Right ventricle myocardium superior (tissue), 1 donor: ENCODE measurements around the gene PFKM. TPM values are rescaled to one million over a fixed set of nuclear protein-coding genes. Genes with fewer than 3 reads are reported as not detected.
A peak's percentile ranks its signal among the peaks of the same experiment; 100 is the strongest.

Experiments
- microRNA-seq: library from miRNA; unstranded; fragments of <30 nt; microRNA quantifications from one replicate; pipeline ENCODE4 v1.2.0, GENCODE V29; 2020
- total RNA-seq: library from RNA; stranded (reverse); fragmentation: NEBNext Ultra II Directional; extraction: Animal tissue kit (Norgen Biotek cat#: 25700); gene quantifications from one replicate; pipeline ENCODE4 v1.2.1, GENCODE V29; 2021
- donor health status: DM: no; HTN: yes; CAD: no; lungs with severe emphysema.

Gene PFKM
- total RNA-seq, 1 donor from 2014 or later, result 752 TPM

Small RNA genes within 50 kb of the gene (microRNA-seq; reads per million reads assigned to microRNA genes)
- gene MIR6505, result 25.6 reads per million, percentile 39 among the genes with 10 or more reads in this experiment

Other genes starting within 250 kb of the PFKM start
- 0.11 TPM for gene VDR, start 214.4 kb upstream of the PFKM start, total RNA-seq
- gene TMEM106C, start 155.8 kb upstream of the PFKM start, total RNA-seq, result 42.5 TPM
- gene COL2A1, start 114.9 kb upstream of the PFKM start, total RNA-seq, result not detected
- gene SENP1, start 13.3 kb upstream of the PFKM start, total RNA-seq, result 5.1 TPM
- gene ASB8, start 38.2 kb downstream of the PFKM start, total RNA-seq, result 86.0 TPM
- gene CCDC184, start 64.3 kb downstream of the PFKM start, total RNA-seq, result 0.97 TPM
- gene OR10AD1, start 83.9 kb downstream of the PFKM start, total RNA-seq, result not detected
- gene ZNF641, start 231.6 kb downstream of the PFKM start, total RNA-seq, result 13.7 TPM